Limb (tissue), 2 donors: ENCODE data around the gene PAK5.

Experiments
- DNase-seq, 2 donors: peaks; one replicate each; pipeline ENCODE4 v3.0.0-alpha.2; 2016; ENCODE audit errors: extremely low spot score in 2 of 2

PAK5 gene

DNA sequence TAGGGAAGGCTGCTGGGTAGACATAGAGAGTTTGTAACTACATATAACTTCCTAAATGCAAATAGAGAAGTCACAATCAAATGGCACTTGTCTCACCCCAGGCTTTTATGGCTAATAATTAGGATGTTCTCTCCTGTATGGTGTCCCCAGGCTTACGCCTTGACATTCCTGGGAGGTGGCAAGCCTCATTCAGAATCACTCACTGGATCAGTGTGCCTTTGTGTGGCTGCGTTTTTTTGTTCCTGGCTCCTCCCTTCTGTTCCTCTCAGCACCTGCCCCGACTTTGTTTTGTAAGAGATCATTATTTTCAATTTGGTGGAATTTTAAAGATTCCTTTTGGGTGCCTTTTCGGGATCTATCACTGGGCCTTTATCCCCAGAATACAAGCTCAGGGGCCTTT is 318.8 kb downstream of the PAK5 start:
- DNase-seq: no peak

DNA sequence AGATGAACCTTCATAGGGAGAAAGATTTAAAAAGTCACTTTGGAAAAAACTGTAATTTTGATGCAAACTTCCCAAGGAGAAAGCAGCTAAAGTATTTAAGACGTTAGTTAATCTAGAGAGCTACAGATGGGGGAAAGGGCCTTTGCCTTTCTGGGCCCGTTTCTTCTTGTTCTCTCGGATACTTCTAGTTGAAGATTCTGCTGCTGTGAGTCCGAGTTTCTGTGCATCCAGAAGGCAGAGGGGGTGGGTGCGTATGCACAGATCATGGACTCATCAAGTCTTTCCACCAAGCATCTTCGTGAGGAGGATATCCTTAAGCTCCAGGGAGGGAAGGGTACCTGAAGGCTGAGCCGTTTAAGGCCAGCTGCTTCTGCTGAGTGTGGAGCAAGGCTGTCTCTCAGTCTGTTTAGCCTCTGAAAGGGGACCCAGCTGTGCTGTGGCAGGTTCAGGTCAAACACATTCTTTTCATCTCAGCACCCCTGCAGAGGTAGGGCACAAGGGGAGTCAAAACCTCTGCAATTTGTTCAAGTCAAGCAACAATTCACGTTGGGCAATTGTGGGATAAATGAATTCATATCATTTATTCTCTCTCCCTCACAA is 320.2 kb downstream of the PAK5 start:
- DNase-seq: no peak

DNA sequence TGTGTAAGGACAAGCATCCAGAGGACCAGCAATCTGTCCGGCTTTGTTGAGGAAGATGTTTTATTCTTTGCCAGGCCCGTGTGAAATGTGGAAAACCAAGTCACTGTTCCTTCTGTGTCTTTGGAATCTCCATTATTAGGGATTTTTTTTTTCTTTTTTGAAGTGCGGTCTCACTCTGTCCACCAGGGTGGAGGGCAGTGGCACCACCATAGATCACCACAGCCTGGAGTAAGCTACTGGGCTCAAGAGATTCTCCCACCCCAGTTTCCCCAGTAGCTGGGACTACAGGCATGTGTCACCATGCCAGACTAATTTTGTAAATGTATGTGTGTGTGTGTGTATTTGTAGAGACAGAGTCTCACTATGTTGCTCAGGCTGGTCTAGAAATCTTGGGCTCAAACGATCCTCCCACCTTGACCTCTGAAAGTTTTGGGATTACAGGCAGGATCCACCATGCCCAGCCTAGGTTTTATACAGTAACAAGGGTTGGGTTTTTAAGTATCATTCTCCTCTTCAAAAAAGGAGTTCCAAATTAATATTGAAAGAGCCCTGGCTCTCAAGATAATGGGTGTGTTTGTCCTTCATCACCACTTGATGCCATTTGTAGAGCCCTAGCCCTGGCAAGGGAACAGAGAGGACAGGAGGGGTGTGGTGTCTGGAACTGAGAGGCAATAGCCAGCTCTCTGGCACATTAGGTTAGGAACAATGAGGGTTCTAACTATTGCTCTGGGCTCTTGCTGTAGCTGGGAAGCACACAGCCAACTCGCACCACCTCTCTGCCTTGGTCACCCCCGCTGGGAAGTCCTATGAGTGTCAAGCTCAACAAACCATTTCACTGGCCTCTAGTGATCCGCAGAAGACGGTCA is 321.3 kb downstream of the PAK5 start:
- no peak for DNase-seq

DNA sequence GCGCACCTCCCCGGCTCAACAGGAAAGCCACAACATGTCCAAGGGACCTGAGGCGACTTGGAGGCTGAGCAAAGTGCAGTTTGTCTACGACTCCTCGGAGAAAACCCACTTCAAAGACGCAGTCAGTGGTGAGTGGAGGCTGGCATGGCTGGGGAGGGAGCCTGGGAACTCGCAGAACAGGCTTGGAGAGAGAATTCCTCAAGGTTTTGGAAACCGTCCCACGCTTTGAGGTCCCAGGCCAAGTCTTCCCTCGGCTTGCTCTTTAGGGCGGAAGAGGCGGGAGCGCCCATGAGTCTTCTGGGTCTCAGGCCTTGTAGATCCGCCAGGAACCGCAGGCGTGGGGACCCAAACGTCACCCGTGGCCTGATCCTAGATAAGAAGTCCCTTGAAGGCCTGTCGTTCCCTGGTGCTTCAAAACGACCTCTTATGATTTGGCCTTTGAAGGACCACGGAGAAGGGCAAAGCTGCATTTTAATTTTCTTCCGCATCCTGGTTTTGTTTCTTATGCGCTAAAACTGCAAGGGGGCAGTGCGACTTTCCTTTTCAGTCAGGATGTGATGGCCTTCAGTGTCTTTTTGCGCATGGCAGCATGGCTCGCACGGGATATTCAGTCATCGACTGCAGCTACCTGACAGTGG is 322.5 kb downstream of the PAK5 start:
- peak in 1 of 2 donors; percentile 53 for DNase-seq

DNA sequence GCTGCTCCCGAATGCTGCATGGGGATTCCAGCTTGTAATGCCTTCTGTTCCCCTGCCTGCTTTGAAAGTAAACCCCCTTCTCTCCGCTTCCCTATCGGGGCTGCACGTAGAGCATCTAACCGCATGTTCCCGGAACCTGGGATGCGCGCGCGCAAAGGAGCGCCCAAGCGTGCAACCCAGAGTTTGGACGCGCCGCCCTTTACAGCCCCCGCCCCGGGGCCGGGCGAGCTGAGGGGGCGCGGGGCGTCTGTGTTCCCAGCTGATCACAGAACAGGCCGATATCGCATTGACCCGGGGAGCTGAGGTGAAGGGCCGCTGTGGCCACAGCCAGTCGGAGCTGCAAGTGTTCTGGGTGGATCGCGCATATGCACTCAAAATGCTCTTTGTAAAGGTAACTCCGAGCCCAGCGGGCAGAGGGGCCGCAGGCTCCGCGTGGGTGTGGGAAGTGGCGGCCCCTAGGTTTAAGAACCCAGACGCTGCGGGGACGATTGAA is 323.1 kb downstream of the PAK5 start:
- DNase-seq: peak in 1 of 2 donors; percentile 69

DNA sequence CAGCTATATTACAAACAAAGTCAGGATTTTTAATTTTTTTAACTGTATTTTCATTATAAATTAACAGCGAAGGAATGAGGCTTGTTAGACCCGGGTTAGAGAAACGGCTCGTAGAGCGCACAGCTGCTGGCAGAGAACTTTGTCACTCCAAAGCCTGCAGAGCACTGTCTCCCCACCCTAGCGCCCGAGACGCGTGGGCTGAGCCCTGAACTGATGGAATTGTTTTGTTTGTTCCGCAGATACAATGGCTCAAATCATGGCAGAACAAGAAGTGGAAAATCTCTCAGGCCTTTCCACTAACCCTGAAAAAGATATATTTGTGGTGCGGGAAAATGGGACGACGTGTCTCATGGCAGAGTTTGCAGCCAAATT is 323.7 kb downstream of the PAK5 start:
- DNase-seq: no peak

DNA sequence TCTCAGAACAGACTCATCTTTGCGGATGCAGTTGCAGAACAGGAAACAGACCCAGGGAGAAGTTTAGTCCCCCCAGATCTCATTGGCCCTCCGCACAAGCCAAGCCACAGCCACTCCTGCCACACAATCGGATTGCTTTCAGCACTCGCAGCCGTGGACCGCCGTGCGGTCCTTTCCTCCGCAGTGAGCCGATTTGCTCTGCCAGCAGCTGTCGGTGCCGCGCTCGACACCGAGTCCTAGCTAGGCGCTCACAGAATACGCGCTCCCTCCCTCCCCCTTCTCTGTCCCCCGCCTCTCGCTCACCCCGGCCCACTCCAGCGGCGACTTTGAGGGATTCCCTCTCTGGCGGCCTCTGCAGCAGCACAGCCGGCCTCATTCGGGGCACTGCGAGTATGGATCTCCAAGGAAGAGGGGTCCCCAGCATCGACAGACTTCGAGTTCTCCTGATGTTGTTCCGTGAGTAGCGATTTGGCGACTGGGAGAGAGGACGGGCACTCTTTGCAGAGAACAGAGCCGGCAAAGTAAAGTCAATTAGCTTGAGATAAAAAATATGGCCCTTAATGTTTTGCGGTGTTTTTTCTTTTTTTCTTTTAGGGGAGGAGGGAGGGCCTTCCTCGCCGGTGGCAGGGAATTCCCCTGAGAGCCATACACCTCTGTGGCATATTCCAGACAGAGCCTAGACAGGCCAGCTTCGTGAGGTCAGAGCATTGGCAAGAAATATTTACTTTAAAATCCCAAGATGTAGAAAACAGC is 324.2 kb downstream of the PAK5 start, which contains the start of gene LAMP5:
TSS of gene LAMP5 (plus strand) at position 130 of the 753 bp plus-strand sequence. CDS start at position 393, 263 bp downstream.
- DNase-seq: peak in 1 of 2 donors; percentile 79

DNA sequence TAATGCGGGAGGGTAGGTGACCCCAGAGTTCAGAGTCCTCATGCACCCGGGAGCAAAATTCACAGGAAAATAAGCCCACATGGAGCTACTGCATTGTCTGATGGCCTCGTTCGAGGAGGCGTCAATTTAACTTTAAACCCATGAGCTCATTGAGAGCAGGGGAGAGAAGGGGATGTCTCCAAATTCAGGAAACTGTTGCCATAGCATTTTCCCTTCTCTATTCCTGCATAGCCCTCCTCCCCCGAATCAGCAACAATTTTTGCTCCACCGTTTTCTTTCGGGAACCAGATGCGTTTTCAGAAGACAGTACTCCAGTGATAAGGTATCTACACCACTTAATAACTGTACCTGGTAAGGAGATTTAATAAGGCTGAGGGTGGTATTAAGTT is 324.8 kb downstream of the PAK5 start:
- DNase-seq: no peak

DNA sequence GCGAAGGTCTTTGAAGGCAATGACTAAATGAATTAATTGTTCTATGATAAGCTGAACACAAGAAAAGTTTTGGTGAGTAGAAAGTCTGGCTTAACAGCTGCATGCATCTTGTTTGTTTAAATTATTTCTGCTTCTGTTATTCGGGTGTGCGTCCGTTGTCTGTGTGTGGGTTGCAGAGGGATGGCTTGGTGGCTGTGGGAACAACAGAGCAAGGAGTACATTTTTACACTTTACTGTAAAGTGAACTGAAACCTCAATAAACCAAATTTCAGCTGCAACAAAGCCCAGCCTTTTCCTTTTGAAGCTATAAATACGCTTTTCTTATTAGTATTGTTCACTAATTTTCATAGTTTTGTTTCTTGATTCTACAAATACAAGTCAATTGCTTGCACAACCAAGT is 328.0 kb downstream of the PAK5 start:
- DNase-seq: no peak

DNA sequence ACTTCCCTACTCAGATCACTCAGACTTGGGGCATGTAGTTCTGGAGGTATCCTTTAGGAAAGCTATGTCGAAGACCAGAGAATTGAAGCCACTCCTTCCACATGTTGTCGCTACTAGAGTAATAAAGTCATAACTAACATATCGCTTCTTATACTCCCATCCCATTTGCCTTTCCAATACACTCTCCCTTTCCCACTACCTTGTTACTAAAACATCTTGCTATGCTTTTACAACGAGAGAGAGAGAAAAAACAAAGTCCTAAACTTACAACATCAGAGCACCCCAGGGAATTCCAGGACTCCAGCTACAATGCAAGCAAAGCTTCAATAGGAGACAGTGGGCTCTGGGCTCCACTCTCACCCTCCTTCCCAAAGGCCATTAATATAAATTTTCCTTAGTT is 329.6 kb downstream of the PAK5 start:
- no peak for DNase-seq

DNA sequence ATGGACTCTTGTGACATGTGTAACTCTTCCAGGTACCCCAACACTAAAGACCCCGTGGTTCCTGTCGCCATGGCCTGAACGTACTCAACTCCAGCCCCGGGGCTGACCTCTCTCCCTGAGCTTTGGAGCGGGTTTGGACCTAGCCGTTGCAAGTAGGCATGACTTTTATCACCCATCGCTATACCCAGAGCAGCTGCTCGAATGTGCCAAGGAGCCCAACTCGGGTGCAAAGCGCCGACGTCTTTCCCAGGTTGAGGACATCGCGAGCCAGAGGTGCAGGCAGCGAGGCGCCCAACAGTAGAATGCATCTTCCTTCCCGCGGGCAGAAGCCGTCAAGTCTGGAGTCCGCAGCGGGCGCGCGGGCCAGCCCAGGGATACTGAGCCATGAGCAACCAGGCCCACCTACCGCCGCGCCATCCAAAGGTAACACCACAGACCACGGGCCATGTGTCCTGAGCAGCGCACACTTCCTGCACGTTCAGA is 330.1 kb downstream of the PAK5 start:
- no peak for DNase-seq

DNA sequence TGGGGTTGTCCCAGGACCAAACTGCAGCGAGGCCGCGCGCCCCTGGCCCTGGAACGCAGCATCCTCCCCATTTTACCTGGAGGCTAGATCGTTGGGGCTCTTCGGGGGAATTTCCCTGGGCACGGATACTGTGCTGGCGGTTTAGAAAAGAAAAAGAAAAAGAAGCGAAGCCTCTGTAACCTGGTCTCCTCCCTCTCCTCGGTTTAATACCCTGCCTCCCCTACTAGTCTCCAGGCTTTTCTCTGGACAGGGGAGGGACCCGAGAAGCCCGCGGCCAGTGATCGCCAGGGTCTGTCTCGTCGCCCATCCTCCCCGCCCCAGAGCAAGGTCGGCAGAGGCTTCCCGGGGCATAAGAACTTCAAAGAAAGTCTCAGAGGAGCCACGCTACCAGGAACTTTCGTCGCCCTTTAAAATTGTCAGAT is 330.6 kb downstream of the PAK5 start:
- DNase-seq: no peak

DNA sequence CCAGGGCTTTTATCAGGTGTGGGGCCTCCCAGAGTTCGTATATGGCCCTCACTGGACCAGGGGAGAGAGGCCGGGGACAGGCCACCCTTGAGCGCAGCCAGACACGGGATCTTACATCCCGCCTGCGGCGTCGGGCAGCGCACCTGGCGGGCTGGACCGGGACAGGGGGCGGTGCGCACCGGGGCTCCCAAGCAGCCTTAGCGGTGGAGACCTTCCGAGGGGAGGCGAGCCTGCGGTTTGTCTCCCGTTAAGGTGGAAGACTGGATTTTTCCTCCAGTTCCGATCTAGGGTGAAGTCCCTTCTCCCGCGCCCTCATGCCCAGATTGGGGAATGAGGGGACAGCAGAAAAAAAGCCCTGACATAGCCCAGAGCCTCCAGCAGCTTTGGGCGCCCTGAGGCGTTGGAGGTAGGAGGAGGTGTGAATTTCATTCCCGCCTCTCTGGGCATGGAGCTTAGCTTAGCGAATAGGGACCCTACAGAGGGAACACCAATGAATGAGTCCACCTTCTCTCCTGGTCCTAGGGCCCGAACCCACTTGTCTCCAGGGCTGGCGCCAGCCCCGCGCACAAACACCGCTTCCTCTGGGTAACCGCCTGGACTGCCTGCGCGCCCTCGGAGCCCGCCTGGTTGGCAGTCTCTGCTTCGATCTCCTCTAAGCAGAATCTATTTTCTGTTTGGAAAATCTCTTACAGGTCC is 331.2 kb downstream of the PAK5 start:
- DNase-seq: peak in 1 of 2 donors; percentile 40

DNA sequence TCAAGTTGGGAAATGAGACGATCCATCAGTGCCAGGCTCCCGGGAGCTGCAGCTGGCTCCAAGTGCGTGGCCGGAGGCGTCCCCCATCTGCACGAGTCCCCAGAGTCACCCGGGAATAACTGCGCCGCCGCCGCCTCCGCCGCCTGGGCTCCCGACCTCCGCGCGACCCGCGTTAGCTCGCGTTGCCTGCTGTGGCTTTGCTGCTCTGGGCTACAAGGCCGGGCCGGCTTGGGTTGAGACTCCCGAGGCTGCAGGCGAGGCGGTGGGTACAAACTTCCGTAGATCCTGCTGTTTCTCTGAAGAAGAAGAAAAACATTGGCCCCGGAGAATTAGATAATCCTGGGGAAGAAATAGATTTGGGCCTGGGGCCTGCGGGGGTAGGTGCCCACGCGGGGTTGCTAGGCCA is 331.9 kb downstream of the PAK5 start:
- DNase-seq: peak in 1 of 2 donors; percentile 68

DNA sequence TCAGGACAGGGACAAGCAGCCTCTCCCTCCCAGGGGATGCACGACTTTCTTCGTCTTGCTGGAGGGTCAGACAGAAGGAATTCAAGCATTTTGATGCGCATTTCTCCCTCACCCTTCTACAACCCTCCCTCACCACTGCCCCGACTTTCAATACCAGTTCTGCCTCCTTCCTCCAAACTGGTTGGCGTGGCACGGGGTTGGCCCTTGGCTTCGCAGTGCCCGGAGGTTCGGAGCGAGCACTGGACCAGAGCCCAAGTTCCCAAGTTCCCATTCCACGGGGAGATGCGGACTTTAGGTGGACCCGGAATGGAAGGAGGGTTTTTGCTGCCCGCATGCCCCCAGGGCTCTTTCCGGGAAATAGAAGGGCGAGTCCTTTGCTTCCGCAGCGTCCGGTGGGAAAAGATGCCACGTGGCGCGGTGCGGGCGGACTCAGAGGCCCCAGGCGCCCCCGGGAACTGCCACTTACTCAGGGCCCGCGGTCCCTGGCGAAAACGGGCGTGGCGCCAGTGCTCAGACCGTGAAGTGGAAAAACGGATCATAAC is 332.5 kb downstream of the PAK5 start:
- no peak for DNase-seq

DNA sequence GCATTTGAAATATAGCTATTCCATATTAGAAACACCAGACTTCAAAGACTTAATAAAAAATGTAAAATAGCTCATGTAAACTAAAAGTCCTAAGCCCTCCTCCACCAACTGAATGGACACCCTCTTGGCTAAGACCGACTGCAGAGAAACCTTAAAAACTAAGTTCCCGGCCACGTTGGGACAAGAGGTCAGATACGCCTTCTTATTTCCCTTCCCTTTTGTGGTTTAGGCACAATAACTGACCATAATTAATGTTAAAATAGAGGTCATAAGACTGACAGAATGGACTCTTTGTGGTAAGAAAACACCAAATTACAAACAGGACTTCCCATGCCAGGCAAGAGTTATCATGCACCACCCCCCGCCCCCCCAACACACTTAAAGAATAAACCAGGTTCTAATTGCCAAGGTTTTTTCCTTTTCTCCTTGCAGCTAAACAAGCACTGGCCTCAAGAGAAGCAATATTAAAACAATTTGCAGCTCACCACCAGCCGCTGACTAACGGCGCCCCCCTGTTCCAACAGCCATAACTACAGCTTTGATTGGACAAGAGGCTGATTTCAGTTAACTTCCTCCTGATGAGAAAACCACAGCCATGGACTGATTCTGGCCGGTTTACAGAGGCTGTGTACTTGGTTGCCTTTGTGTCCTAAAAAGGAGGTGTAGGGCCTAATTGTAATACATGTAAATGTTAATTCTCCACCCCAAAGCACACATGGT is 335.2 kb downstream of the PAK5 start:
- no peak for DNase-seq

DNA sequence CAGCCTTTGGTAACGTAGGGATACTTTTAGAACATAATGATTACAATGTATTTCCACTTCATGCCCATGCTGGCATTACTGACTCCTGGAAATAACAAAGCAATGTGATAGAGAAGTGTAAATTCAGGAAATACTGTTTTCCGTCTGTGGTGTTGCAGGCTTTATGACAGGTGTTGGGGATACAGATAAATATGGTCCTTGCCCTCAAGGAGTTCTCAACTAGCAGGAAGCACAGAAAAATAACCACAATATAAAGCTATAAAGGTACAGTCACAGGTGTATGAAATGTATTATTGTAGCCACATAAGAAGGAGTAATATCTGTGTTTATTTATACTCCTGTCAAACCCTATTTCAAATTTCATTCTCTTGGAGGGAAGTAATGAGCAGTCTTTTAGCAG is 337.4 kb downstream of the PAK5 start:
- no peak for DNase-seq

DNA sequence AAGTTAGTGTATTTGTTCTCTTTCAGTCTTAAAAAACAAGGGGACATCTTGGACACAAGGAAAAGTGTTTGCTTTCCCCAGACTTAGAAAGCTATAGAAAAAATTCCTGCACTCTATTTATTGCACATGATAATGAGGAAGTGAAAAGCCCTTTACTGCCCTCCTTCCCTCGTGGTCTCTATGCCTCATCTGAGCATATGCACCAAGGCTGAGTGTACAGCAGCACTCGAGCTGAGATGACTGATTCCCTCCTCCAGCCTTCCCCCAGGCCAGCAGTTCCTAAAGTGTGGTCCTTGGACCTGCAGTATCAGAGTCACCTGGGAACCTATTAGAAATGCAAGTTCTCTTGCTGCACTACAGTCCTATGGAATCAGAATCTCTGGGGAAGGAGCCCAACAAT is 338.8 kb downstream of the PAK5 start:
- DNase-seq: no peak

DNA sequence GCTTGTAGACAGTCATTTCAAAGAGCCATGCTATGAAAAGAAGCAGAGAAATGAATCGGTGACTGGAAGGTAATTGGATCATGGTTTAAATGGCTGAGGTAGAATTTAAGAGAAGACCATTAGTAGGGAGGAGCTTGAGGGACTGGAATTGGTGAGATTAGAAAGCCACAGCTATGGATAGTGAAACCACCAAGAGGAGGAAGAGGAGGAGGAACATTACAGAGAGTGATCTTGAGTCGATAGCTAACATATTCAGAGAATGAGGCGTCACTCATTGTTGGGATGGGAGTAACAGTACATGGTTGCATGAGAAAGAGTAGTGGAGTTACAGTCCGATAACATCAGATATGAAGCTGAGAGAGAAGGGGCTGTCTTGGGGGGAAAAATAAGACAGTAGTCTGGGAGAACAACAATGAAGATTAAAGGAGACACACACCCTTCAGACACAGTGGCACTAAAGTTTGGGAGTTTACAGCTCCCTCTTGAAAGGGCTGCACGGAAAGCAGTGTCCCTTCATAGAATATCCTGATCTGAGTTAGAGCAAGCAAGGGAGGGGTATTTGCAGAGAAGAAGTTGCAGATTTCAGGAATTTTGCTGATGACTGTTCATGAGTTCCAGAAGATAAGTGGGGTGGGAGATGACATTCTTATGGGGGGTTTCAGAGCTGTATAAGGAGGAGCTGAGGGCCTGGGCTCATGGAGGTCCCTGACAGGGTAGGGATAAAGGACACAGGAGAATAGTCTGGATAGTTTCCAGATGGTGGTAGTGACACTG is 339.6 kb downstream of the PAK5 start:
- DNase-seq: no peak
